Lower leg skin (tissue), 3 donors: ENCODE results near the gene HDAC7.

Experiments
- POLR2A ChIP-seq, 2 donors: fragments of 450-650 bp; IDR thresholded peaks; one replicate each; pipeline ENCODE4 v1.6.1; 2016 to 2017; ENCODE audit warnings: antibody characterized with exemption in 2 of 2, mild to moderate bottlenecking in 1 of 2, moderate library complexity in 1 of 2
- TF ChIP-seq, protein P1 (sequence below), 3 donors: fragments of 450-650 bp; IDR thresholded peaks; one replicate each; pipeline ENCODE4 v1.5.1; 2016; ENCODE audit warnings: antibody characterized with exemption in 3 of 3, mild to moderate bottlenecking in 3 of 3, moderate library complexity in 2 of 3

DNA sequence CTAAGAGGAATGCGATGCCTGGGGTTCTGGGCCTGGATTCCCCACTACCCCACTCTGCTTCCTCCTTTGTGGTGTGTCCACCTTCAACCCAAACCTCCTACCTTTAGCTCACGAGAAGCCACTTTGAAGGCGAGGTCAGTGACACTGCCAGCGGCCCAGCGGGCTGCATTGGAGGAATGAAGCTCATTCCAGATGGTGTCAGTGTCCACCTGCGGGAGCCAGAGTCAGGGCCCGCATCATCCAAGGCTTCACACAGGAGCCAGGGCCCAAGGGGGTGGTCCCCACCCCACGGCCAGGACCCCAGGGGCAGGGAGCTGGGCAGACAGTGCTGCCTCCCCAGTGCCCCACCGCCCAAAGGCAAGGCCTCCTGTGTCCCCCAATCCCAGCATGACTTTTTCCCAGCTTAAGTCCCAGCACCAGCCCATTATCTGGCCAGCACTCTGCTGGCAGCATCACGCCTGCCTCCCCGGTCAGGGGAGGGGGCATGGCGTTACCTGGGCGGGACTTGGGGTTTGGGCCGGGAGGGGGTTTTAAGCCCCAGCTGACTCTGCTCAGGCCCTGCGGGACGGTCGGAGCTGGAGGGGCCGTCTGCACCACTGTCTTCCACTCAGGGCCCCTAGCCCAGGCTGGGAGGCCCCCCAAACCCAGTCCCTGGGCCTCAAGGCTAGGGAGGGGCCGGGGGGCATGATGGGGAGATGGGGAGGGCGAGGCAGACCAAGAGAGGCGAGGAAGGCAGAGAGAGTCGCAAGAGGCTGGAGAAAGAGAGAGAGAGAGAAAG lies 29.8 kb downstream of the HDAC7 start:
- TF ChIP-seq, protein P1, sequence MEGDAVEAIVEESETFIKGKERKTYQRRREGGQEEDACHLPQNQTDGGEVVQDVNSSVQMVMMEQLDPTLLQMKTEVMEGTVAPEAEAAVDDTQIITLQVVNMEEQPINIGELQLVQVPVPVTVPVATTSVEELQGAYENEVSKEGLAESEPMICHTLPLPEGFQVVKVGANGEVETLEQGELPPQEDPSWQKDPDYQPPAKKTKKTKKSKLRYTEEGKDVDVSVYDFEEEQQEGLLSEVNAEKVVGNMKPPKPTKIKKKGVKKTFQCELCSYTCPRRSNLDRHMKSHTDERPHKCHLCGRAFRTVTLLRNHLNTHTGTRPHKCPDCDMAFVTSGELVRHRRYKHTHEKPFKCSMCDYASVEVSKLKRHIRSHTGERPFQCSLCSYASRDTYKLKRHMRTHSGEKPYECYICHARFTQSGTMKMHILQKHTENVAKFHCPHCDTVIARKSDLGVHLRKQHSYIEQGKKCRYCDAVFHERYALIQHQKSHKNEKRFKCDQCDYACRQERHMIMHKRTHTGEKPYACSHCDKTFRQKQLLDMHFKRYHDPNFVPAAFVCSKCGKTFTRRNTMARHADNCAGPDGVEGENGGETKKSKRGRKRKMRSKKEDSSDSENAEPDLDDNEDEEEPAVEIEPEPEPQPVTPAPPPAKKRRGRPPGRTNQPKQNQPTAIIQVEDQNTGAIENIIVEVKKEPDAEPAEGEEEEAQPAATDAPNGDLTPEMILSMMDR (IDR thresholded peaks at IDR 0.05) = no peak
- TF ChIP-seq POLR2A (IDR thresholded peaks at IDR 0.05) = no peak
